Stimulated activated CD8-positive, alpha-beta memory T cell treated with anti-CD3 and anti-CD28 coated beads, Interleukin-4, amount 100 ng/mL, for 4 hours (primary cell): ENCODE data around the gene MTMR11.

ENCODE experiments used
- DNase-seq, 2 donors: peaks; one replicate each; pipeline ENCODE4 v3.0.0-alpha.2; 2020; ENCODE audit warnings: low read depth in 2 of 2, low spot score in 1 of 2

Gene MTMR11

GRCh38 chr1:149936992-149937705 is 470 bp upstream of the MTMR11 start:
- no peak for DNase-seq

DNA sequence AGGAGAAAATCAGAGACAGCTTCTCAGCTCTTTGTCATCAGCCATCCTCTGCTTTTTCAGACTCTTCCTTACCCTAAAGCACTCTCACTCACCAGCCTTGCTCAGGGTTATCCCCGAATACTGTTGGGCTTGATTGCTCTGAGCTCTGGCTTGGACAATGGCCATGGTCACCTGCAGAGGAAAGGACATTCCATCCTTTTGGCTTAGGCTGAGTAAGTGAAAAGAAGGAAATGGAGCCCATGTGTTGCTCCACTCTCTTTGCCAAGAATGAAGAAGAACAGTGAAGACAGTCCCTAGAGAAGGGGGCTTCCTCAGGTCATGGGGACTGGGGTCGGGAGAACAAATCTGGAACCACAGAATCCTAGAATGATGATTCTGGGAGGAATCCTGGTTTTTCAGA is 2.3 kb downstream of the MTMR11 start:
- no peak for DNase-seq

- DNase-seq = no peak
Measured at GRCh38 chr1:149933208-149933607, 3.5 kb downstream of the MTMR11 start.

DNA sequence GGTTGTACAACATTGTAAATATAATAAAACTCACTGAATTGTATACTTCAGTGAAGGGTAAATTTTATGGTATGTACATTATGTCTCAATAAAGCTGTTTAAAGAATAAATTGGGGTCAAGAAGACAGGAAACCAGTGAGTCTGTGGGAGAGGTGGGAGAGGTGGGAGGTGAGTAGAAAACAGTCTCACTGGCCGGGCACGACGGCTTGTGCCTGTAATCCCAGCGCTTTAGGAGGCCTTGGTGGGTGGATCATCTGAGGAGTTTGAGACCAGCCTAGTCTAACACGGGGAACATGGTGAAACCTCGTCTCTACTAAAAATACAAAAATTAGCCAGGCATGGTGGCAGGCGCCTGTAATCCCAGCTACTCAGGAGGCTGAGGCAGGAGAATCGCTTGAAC is 4.2 kb downstream of the MTMR11 start:
- no peak for DNase-seq

- DNase-seq = no peak
Measured at GRCh38 chr1:149931212-149931790, 5.4 kb downstream of the MTMR11 start.

- DNase-seq = no peak
Measured at GRCh38 chr1:149929856-149930255, 6.8 kb downstream of the MTMR11 start.

- DNase-seq = no peak
Measured at GRCh38 chr1:149928401-149928724, 8.3 kb downstream of the MTMR11 start.

- peak; percentile 90 to 91 for DNase-seq
Measured at GRCh38 chr1:149927563-149928400, 8.9 kb downstream of the MTMR11 start, which contains the start of gene SF3B4. Gene SF3B4, minus strand, starts transcription at chr1:149927803. Its CDS starts 44 bp downstream, at chr1:149927759.

- no peak for DNase-seq
Measured at GRCh38 chr1:149927056-149927562, 9.6 kb downstream of the MTMR11 start.

- no peak for DNase-seq
Measured at GRCh38 chr1:149926296-149926695, 10.4 kb downstream of the MTMR11 start.

GRCh38 chr1:149925751-149926150 is 10.9 kb downstream of the MTMR11 start:
- DNase-seq = no peak

- DNase-seq = no peak
Measured at GRCh38 chr1:149925345-149925744, 11.3 kb downstream of the MTMR11 start.

- no peak for DNase-seq
Measured at GRCh38 chr1:149923626-149924025, 13.1 kb downstream of the MTMR11 start.

DNA sequence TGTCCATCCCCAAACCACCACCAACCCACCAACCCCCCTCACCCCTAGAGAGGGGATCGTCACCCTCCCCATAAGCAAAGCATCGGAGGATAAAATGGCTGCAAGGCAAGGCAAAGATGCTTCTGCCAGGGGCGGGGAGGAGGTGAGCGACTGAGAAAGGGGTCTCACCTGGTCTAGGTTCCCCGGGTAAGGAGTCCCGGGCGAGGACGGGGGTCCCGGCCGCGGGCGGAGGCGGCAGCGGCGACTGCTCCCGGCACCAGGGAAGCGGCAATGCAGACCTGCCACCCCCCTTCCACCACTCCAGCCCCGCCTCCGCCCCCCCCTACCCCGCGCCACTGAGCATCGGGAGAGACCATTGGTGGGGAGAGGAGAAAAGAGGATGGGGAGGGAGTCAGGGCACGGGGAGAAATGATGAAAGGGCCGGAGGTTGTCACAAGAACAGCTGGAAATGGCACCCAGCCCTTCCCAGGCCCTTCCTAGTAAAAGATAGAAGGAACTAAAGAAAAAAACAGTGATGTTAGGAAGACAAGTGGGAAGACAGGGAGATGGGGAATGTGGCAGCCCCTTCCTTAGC is 19.0 kb downstream of the MTMR11 start, which contains the start of gene SV2A:
Gene SV2A (minus strand): TSS at position 274 of the 574 bp plus-strand sequence. CDS start 4,004 bp downstream, outside the sequence.
- peak in 1 of 2 donors; percentile 14 for DNase-seq

DNA sequence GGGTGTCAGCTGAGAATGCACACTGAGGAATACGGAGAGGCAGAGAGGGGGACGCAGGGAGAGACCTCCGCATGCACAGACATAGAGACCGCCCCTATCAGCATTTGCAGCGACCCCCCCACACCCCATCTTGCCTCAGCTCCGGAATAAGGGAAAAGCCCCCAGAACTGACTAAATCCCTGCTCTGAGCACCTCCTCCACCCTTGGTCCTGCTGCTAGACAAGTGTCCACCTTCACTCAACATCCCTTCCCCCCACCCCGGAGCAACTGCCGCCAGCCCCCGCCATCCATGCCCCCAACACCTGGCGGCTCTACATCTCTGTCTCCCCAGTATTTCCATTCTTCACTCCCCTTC is 19.8 kb downstream of the MTMR11 start:
- no peak for DNase-seq

- DNase-seq = no peak
Measured at GRCh38 chr1:149916193-149916897, 20.3 kb downstream of the MTMR11 start.

DNA sequence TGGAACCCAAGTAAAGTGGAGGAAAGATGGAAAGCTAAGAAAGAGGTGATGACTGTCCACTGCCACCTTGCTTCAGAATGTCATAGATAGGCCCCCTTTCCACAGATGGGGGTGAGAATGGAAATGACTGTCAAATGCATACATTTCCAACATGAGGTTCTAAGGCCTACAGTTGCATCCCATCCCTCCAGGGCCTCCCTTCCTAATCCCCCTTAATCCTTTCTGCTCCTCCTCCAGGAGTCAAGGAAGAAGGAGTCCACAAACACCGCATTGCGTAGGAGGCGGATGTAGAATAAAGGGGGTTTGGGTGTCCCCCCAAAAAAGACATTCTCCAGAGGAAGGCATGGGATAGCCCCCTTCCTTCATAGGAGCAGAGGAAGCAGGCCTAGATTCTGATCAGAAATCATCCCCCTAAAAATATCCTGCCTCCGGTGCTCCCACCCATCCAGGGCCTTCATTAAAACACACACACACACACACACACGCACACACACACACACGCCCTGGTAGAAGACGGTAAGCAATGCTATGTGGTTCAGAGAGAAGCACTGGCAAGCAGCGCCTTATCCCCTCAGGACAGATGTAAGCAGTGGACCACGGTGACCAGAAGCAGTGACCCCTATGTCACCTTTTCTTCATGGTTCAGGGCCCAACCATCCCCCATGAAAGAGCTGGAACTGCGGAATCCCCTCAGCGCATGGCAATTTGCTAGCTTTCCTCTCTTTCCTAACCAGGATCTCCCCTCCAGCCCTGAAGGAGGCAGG is 21.1 kb downstream of the MTMR11 start:
- no peak for DNase-seq

DNA sequence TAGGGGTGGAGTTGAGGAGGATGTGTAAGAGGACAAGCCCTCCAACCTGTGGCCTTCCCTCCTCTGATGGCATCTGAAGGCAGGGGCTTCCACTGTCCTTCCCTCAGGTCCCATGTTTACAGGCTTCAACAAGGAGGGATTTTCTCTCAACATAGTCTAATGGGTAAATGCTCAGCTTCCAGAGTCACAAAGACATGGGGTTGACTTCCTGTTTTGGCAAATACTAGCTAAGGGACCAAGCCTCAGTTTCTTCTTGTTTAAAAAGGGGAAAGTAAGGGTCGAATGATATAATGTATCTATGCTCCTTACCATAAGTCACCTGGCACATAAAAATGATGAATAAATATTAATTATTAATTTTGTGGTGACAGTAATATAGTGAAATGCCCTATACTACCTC is 22.1 kb downstream of the MTMR11 start:
- no peak for DNase-seq

GRCh38 chr1:149906570-149907075 is 30.1 kb downstream of the MTMR11 start:
- DNase-seq = no peak
